Left forelimb (tissue), 1 donor: Measurements from ENCODE around the gene IDNK.

Source experiments
- DNase-seq: peaks from one replicate; pipeline ENCODE4 v3.0.0-alpha.2; 2018; ENCODE audit warnings: low spot score

Gene IDNK

DNA sequence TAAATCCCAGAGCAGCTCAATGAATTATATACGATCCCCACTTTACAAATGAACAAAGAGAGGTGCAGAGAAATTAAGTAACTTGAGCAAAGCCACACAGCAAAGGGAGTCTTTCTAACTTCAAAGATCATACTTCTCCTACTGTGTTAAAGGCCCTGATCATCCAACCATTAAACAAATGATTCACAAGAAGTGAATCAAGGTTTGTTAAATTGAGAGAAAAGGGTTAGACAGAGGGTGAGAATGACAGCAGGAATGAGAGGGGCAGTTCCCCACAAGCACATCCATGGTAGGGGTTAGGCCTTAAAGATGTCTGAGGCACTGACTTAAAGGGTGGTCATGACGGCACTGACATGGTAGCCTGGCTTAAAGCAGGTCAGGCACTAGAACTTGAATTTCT lies 10.7 kb downstream of the IDNK start:
- DNase-seq, result no peak

DNA sequence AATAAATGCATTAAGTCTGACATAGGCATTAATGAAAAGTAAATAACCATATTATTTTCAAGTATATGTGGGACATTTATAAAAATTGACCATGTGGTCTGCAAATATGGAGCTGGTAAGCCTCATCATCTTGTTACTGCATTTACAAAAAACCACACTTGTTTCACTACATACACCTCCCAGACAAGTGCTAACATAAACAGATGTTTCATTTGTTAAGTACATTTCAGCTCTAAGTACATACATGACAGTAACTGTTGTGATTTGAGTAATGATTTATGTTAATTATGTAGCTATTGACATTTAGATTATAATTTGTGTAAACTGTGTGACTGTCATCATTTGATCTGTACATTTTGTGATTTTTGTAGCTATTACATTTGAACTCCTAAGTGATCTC lies 13.9 kb downstream of the IDNK start:
- no peak for DNase-seq

DNA sequence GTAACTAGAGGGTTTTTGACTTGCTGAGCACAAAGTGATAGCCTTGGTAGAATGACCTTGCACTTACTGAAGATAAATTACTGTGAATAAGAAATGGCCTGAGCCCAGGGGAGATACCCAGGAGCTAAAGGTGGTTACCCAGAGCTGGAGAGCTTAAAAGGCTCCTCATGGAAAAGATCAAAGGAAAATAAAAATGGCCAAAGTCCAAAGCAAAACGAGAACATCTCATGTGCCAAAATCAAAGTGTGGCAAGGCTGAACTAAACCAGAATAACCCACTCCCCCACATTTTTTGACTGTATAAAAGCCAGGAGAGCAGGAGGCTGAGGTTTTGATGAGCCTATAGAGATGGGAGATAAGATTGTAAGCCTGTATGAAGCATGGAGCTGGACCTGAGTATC lies 14.4 kb downstream of the IDNK start:
- no peak for DNase-seq

DNA sequence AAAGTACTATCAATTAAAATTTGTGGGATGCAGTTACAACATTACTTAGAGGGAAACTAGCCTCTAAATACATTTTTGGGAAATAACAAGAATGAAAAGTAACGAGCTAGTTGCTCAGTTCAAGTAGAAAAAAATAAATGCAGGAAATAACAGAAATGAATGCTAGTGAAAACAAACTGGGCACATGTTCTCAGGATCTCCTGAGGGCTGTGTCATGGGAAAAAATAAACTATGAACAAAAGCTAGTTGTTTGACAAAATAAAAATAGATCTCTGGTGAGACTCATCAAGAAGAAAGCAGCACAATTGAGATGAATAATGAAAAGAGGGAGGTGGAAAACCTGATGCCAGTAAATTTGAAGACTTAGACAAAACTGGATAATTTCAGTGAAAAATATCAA lies 16.3 kb downstream of the IDNK start:
- no peak for DNase-seq

DNA sequence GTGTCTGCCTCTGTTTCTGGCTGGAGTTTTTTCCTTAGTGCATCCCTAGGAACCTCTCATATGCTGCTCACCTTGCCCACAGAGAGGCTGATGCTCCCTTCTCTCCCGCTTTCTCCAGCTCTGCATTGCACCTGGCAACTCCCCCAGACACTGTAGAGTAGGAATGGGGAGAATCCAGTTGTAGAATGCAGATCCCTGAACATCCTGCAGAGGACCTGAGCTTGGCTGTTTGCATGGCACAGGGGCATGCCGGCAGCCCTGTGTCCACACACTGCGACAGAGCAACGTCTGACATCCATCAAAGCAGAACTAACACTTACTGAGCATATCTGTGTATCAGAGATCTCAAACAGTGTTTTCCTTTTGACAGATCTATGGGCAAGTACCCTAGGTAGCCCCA lies 19.9 kb downstream of the IDNK start:
- no peak for DNase-seq

DNA sequence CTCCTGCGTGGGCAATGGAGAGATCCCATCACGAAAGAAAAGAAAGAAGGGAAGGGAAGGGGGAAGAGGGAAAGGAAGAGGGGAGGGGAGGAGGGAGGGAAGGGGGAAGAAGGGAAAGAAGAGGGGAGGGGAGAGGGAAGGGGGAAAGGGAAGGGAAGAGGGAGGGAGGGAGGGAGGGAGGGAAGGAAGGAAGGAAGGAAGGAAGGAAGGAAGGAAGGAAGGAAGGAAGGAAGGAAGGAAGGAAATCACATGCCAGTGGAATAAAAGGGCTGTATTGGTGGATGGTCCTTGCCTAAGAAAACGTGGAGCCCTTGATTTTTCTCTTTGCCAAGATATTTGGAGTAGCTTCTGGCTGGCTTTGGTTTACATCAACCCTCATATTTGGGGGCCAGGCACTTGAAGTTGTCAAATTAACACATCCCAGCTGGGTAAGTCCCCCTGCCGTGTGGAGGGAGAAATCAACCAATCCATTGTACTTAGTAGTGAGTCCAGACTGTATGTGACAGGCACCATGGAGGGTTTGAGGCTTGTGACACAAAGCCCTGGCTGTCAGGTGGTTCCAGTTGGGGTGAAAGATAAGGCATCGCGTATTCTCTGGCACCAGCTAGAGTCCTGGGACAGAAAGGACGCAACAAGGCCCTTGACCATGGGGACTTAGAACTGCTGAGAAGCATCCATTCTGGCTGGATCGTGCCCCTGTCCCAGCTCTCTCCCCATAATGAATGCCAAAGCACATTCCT lies 23.7 kb downstream of the IDNK start:
- no peak for DNase-seq

DNA sequence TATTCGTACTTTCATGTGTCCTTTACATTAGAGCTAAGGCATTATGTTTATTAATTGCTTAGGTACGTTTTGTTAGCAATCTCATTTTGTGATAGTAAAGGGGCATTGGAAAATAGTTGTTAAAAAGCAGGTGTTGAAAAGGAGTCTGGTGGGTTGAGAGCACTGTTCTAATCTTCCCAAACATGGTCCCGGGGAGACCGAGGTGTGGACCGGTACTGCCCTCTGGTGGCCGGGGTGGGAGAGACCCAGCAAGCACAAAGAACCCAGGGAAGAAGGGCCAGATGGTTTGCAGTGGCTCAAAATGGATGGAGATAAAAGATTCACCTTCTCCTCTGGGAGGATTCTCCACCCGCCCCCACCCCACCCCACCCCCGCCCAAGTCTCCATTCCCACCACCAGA lies 26.1 kb downstream of the IDNK start:
- DNase-seq, result no peak

DNA sequence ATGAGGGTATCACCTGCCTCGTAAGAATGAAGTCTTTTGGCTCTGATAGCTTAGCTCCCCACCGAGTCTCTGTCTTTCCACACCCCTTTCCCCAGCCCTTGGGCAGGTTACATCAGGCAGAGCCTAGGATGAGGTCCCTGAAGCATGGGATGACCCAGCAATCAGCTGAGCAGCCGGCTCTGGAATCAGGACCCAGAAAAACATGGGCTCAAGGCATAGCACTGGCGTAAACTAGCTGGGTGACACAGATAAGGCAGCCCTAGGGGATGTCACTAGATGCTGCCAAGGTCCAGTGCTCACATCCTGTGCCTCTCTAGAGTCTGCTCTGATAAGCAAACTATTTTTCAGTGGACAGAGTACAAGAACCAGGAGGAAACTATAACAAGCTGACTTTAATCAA lies 26.6 kb downstream of the IDNK start:
- DNase-seq, result no peak

DNA sequence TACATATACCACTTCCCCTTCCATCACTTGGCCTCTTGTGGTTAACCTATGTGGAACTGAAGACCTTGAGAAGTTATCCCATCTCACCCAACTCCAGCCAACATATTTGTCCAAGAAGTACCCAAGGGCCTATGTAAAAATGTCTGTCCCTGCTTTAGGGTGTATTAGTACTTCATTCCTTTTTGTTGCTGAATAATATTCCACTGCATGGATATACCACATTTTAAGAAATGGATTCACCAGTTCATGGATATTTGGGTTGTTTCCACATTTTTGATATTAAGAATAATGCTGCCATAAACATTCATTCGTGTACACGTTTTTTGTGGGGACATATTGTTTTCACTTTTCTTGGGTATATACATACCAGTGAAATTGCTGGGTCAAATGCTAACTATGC lies 28.6 kb downstream of the IDNK start:
- DNase-seq, result no peak

DNA sequence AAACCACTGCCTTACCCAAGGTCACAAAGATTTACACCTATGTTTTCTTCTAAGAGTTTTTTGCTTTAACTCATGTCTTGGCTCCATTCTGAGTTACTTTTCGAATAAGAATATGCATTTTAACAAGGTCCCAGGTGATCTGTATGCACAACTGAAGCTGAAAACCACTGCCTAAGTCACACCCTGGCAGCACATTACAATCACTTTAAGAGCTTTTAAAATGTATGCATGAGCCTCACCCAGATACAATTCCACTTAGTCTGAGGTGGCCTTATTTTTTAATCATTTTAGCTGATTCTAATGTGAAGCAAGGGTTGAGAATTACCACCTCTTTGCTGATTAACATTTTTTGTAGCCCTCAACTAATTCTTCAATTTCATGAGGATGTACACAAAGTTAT lies 29.5 kb downstream of the IDNK start:
- no peak for DNase-seq

DNA sequence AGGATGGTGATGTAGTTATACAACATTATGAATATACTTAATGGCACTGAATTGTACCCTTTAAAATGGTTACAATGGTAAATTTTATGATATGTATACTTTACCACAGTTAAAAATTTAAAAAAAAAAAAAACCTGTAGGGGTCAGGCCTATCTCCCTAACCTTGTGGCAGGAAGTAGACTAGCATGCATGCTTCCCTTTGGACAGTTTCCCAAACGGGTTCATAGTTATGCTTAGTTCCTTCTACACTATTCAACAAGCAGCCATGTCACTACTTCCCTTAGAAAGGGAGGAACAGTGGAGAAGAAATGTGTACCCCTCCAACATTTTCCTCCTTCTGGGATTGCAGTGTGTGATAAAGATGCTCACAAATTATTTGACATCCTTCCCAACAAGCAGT lies 32.5 kb downstream of the IDNK start:
- no peak for DNase-seq

DNA sequence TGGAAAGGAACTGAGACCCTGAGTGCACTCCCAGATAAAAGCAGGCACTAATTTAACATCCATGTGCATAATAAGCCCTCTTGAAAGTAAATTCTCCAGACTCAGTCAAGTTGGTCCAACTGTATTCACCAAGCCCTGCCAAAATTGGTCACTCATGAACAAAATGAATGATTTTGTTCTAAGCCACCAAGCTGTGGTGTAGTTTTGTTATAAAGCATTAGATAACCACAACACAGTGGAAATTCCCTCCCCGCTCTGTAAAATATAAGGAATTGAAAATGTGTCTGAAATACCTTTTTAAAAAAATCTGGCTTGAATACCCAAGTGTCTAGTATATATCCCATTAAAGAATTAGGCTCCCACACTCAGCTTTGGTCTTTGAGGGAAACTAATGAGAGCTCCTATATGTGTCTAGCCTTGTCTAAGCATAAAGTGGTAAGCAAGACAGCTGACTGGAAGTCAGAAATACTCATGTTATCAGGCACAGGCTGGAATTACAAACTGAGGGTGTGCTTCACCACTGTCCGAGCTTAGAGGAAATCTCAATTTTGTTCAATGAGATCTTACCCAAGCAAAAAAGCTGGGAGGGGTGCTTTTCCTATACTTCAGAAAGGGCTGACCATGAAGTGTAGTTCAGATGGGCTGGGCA lies 33.2 kb downstream of the IDNK start:
- no peak for DNase-seq

DNA sequence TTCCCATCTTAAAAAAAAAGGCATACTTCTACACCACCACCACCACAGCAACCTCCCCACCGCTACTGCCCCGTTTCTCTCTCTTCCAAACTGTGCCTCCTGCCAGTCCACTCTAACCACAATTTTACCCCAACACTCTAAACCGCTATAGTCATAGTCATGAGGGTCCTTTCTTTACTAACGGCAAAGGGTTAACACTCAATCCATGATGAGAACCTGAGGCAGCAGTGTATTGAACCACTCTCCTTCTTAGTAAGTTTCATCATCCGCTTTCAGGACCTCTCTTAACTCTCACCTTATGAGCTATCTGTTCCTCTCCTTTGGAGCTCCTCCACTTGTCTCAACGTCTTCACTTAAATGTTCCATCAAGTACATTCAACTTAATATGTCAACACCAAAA lies 34.0 kb downstream of the IDNK start:
- no peak for DNase-seq

DNA sequence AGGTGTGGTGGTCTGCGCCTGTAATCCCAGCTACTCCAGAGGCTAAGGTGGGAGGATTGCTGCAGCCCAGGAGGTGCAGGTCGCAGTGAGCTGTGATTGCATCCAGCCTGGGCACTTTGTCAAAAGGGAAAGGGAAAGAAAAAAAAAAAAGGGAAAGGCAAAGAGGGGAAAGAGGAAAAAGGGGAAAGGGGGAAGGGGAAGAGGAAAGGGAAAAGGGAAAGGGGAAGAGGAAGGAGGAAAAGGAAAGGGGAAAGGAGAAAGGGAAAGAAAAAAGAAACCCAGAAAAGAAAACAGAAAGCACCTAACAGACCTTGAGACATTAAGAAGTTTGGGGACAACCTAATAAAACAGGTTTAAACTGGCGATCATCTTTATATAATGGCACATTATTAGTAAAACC lies 40.0 kb downstream of the IDNK start:
- DNase-seq, result no peak

DNA sequence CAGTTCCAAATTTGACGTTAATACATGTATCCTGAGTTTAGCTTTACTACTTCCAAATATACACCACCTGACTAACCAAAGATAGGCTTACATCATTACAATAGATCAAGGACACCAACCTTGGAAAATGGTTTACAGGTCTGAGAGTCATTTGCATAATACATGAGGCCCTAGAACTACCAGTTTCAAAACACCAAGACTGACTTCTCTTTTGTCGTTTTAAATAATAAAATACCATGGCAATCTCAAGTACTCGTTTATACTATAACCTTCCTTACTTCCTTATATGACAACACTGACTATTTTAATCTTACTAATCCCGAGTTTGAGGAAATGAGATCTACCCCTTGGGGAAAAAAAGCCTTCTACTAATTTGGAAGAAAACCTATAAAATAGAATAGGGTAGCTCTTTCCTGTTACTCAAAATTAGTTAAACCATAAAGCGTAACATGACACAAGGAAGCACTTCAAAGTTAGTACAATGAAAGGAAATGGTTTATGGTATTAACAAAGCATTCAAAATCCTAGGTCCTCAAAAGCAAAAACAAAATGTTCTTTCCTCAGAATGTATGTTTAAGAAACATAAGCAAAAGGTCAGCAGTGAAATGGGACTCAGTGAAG lies 42.7 kb downstream of the IDNK start:
- DNase-seq, result no peak

DNA sequence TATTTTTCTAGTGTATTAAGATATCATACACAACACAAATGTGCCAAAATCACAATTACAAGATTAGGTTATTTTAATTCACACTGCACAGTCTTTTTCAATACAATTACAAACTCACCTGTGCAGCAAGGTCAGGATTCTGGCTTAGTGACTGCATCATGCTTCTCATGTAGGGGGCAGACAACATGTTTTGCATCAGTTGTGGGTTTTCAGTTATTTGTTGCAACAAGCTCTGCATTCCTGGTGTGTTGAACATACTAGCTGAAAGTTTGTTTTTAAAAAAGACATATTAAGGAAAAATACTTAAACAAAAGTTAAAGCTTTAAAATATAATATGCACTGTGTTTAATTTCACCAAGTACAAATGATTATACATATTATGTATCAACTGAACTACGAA lies 46.1 kb downstream of the IDNK start:
- no peak for DNase-seq

DNA sequence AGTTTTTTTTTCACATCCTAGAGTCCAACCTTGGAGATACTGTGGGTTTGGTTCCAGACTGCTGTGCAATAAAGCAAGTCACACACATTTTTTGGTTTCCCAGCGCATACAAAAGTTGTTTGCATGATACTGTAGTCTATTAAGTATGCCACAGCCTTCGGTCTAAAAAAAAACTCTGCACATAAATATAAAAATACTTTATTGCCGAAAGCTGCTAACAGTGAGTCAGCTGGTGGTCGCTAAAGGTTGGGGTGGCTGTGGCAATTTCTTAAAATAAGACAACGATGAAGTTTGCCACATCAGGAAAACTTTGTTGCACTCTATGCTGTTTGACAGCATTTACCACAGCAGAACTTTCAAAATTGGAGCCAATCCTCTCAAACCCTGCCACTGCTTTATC lies 47.4 kb downstream of the IDNK start:
- DNase-seq, result no peak

DNA sequence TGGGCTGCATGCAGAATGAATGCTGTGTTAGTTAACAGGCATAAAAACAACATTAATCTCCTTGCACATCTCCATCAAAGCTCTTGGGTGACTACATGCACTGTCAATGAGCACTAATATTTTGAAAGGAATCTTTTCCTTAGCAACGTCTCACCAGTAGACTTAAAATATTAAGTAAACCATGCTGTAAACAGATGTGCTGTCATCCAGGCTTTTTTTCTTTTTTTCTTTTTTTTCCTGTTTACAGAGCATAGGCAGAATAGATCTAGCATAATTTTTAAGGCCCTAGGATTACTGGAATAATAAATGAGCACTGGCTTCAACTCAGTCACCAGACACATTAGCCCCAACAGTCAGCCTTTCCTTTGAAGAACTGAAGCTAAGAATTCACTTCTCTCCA lies 48.5 kb downstream of the IDNK start:
- DNase-seq, result no peak

DNA sequence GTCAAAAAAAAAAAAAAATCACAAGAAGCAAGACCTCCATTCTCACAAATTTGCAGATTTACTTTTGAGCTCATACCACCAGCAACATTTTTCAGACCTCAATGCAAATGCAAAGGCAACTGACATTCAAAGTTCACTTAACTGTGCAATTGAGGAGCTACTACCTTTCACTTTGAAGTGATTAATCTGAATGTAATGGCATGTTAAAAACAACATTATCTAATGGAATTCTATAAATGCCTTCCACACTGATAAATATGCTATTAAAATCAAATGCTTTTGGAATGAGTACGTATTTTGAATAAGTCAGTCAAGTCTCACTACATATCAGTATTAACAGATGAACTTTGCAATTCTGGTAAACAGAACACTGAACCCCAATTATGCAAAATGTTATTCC lies 52.5 kb downstream of the IDNK start:
- DNase-seq, result no peak

DNA sequence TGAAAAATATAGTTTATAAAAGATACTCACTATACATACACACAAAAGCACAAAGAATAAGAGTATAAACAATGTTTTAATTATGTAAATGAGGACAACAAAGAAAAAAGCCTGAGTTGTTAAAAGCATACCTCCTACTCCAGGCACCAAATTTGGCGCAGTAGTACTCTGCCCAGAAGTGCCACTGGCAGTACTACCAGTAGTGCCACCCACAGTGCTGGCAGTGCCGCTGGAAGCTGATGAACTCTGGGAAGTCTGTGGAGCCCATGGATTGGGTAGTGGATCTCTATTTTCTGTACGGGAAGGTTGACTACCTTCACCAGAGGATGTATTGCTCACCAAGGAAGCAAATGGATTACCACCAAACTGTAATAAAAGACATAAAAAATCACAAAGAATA lies 54.7 kb downstream of the IDNK start:
- DNase-seq, result no peak

DNA sequence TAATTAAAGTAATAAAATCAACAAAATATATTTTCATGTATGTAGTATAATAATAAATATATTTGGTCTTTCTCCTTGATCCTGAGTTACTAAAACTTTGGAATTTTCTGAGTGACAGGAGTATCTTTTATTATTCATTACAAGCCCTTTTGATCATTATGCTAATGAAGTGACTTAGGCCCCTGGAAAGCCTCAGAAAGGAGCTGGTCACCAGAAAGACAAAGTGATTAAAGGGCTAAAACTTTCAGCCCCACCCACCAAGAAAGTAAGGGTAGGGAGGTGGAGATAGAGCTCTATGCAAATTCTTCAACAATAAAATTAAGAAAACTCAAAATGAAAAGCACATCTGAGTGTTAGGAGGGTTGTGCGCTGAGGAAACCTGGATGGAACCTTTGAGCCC lies 57.3 kb downstream of the IDNK start:
- no peak for DNase-seq

DNA sequence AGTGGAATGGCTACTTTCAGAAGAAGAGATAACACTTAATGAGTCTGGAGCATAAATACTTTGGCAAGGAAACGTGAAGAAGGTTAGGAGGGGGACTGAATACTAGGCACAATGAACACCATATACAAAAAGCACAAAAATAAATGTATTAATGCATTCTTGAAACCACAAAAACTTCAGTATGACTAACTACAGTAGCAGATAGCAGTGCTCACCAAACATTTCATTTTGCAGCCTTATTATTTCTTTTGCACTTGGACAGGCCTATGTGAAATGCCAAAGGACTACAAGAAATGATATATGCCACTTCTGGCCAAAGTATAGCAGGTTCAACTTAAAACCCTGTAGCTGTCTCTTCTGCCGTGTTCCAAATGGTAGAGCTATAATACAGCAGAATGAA lies 58.5 kb downstream of the IDNK start:
- no peak for DNase-seq

DNA sequence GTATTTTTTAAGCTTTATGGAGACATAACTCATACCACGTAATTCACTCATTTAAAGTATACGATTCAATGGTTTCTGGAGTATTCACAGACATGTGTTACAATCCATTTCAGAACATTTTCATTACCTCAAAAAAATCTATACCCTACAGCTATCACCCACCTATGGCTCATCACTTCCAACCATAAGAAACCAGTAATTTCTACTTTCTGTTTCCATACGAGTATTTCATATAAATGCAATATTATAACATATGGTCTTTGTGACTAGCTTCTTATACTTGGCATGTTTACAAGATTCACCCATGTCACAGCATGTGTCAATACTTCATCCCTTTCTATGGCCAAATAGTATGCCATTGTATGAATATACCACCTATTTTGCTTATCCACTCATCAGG lies 66.0 kb downstream of the IDNK start:
- no peak for DNase-seq

DNA sequence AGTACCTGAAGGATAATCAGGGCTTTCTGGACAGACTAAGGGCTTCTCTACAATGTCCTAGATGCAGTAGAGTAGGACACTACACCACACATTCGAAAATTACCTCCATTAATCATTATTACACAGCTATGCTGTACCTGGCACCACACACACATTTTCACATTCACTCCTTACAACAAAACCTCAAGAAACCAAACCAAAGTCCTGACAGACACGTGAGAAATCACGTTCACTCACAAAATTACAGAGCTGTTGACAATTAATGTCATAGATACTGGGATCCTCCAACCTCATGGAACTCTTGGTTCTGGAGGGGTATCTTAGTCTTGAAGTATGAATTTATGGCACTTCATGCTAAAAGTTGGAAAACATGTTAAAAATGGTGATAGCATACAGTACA lies 68.5 kb downstream of the IDNK start:
- DNase-seq, result no peak
